ENCODE measurements around the gene AMIGO3.
"Not testable (repeated sequence)": the region's sequence is repeated elsewhere in the genome, so short reads cannot be mapped to it uniquely, and the experiment has no call there.

AMIGO3 gene

DNA sequence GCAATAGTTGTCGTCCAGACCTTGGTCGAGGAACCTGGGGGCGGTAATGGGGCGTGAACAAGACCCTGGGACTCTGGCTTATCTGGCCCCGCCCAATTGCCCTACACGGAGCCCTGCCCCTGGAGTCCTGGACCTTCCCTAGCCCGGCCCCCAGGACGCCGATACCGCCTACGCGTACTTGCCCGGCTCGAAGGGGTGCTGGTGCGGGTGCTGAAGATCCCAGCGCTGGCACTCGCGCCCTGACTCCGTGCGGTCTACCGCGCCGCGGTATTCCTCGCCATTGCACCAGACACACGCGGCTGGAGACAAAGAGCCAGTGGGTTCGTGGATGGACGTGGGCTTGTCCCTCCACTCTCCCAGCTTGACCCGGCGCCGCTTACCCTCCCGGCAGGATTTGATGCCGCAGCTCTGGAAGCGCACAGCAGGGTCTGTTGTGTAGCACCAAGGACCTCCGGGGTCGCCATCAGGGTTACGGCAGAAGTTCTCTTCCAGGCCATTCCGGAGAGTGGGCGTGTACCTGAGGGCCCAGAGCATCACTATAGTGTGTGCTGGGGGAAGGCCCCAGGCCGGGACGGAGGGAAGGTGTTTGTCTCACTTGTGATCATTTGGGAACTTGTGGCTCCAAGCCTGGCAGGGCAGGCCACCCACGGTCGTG is 32.6 kb downstream of the AMIGO3 start:
- not testable (repeated sequence) for DNase-seq

DNA sequence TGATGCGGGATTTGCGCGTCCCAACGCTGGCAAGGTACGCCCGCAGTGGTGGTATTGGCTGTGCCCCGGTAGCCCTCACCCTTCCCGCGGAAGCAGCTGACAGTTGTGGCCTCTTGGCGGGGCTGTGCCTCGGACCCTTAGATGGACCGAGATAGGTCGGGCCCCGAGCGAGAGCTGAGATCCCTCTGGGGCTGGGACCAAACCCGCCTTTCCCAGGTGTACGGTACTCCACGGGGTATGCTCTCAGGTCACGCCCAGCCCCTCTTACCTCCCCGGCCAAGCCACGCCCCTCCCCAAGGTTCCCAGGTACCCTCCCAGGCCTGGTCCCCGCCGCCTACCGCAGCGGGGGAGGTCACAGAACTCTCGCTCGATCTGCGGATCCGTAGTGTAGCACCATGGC is 33.1 kb downstream of the AMIGO3 start:
- DNase-seq = not testable (repeated sequence)

- not testable (repeated sequence) for DNase-seq
Measured at GRCh38 chr3:49685846-49686245, 33.6 kb downstream of the AMIGO3 start.

DNA sequence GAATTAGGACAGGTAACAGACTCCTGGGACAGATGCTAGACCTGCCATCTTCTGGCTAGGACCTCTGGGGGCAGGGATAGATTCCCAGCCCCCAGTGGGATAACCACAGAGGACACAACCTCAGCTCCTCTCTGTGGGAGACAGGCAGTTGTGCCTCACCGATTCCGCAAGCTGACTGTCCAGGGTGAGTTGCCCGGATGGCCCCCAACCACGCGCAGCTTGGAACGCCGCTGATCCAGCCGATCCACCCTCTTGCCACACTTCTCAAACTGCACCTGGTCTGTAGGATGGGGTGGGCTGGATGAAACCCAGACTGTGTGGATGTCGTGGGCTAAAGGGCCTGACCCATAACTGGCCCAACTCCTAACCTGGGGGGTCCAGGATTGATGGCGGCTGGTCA is 34.4 kb downstream of the AMIGO3 start:
- not testable (repeated sequence) for DNase-seq

GRCh38 chr3:49684453-49684852 is 35.0 kb downstream of the AMIGO3 start:
- DNase-seq = not testable (repeated sequence)

GRCh38 chr3:49683162-49683561 is 36.3 kb downstream of the AMIGO3 start:
- DNase-seq = no peak

GRCh38 chr3:49681543-49681942 is 37.9 kb downstream of the AMIGO3 start:
- no peak for DNase-seq

- DNase-seq = no peak
Measured at GRCh38 chr3:49681232-49681522, 38.3 kb downstream of the AMIGO3 start.

GRCh38 chr3:49680493-49681231 is 38.8 kb downstream of the AMIGO3 start:
- no peak for DNase-seq

DNA sequence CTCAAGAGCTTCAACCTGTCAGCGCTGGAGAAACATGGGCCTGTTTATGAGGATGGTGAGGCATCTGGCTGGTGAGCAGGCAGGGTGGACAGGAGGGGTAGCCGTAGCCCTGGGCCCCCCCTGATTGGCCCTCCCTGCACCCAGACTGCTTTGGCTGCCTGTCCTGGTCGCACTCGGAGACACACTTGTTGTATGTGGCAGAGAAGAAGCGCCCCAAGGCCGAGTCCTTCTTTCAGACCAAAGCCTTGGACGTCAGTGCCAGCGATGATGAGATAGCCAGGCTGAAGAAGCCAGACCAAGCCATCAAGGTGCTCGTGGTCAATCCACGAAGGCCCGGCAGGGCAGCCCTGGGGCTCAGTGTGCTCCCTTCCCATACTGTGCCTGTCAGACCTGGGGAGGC is 43.6 kb downstream of the AMIGO3 start:
- DNase-seq = no peak

- DNase-seq = no peak
Measured at GRCh38 chr3:49674497-49674983, 44.9 kb downstream of the AMIGO3 start.

- peak; percentile 98 for DNase-seq
Measured at GRCh38 chr3:49673715-49674496, 45.6 kb downstream of the AMIGO3 start, which contains the start of gene APEH. Gene APEH (plus strand): TSS chr3:49674351. CDS start chr3:49674402, 51 bp downstream.

GRCh38 chr3:49673121-49673714 is 46.3 kb downstream of the AMIGO3 start:
- DNase-seq = no peak

GRCh38 chr3:49671291-49672288 is 47.9 kb downstream of the AMIGO3 start:
- peak; percentile 91 for DNase-seq

- DNase-seq = no peak
Measured at GRCh38 chr3:49670940-49671290, 48.6 kb downstream of the AMIGO3 start.

GRCh38 chr3:49669352-49669751 is 50.1 kb downstream of the AMIGO3 start:
- DNase-seq = no peak

DNA sequence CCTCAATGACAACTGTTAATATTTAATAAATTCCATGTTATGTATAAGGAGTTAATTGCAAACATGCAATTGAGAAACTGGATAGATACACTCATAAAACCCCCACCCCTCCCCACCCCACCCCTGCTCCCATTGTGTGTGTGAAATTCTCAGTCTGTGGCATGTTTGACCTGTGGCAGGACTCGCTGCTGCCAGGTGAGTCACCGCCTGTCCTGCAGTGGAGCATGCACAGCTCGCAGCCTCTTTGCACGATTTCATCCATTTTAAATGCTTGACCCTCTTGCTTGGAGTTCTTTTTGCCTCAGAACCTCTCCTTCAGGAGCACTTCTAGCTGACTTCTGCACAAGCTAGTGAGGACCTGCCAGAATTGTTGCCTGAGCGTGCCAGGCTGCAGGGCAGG is 50.6 kb downstream of the AMIGO3 start:
- no peak for DNase-seq

DNA sequence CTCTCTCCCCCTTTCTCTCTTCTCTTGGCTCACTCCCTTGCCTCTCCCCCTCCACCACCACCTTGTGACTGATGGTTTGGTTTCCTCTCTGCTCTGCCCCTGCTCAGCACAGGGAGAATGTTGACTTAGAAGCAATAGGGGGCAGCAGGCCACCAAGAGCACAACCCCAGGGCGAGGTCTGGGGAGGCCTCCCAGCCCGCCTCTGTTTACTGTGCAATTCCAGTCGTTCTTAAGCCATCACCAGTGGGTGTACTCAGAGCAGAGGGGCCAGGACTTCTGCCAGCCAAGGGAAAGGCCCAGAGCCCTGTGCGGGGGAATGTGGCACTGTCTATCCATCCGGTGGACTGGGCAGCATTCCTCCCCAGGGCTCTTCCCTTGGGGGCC is 51.1 kb downstream of the AMIGO3 start:
- DNase-seq = peak; percentile 81

DNA sequence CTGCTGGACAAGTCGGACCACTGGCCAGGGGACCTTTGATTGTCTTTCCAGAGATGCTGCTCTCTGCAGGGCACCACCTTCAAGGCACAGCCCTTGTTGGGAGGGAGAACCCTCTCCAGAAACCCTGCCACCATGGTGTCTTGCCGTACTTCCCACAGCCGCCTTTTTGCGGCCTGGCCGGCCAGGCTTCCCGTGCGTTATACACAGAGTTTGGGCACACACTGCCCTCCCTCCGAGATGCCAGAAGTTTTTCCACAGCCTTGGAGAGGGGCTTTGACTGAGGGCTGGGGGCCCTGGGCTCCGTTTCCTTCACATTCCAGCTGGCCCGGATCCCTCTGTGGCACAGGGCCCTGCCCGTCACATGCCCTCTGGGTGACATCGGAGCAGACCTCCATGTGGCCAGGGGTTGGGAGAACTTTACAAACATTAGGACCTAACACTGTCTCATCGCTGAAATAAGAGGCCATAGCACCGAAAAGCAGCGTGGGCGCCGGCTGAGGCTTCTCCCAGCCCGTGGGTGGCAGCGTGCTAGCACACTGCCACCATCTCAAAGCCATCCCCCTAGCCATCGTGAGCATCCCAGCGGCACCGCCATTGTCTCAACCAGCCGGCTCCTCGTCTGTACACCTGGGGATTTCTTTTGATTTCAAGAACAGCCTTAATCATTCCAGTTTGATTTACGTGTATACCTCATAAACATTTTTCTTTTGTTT is 51.6 kb downstream of the AMIGO3 start:
- DNase-seq = no peak

Measured in 8988T (cell line).